Stimulated activated naive CD8-positive, alpha-beta T cell treated with anti-CD3 and anti-CD28 coated beads, Interleukin-15, amount 100 ng/mL, for 72 hours (primary cell): ENCODE results near the gene S100A9.
A peak's percentile ranks its signal among the peaks of the same experiment; 100 is the strongest.
"Not testable (repeated sequence)": the region's sequence is repeated elsewhere in the genome, so short reads cannot be mapped to it uniquely, and the experiment has no call there.

Experiments
- ATAC-seq: fragments of 150-1000 bp; cut with Tn5 transposase; 2 replicates; pipeline ENCODE4 v1.10.0; 2021; ENCODE audit warnings: mild to moderate bottlenecking, moderate library complexity
- DNase-seq, 2 donors: peaks; one replicate each; pipeline ENCODE4 v3.0.0; 2021 to 2022
- H3K27ac Mint-ChIP-seq, 2 donors: one replicate each; pipeline ENCODE4 v1.8.0; 2022; ENCODE audit warnings: mild to moderate bottlenecking in 2 of 2, mixed read lengths in 2 of 2, moderate library complexity in 2 of 2
- H3K27me3 Mint-ChIP-seq: one replicate; pipeline ENCODE4 v1.8.0; 2022; ENCODE audit warnings: mixed read lengths
- H3K4me1 Mint-ChIP-seq: one replicate; pipeline ENCODE4 v1.8.0; 2022; ENCODE audit warnings: mild to moderate bottlenecking, mixed read lengths
- H3K4me3 Mint-ChIP-seq, 2 donors: one replicate each; pipeline ENCODE4 v1.8.0; 2022; ENCODE audit warnings: mild to moderate bottlenecking in 2 of 2, mixed read lengths in 2 of 2, moderate library complexity in 1 of 2
- H3K9me3 Mint-ChIP-seq, 2 donors: one replicate each; pipeline ENCODE4 v1.8.0; 2022; ENCODE audit warnings: mixed read lengths in 2 of 2

The S100A9 gene

GRCh38 chr1:153340356-153340755, 17.3 kb upstream of the S100A9 start:
- H3K4me1 Mint-ChIP-seq = peaks cover 53% of the 10 kb centered on the region
- H3K27ac Mint-ChIP-seq = no peak overlapping the region
- H3K27me3 Mint-ChIP-seq = peaks cover 36% of the 10 kb centered on the region
- H3K9me3 Mint-ChIP-seq = peaks cover 0 to 10% of the 10 kb centered on the region in 2 donors
- ATAC-seq (no peak), DNase-seq (no peak)
- H3K4me3 Mint-ChIP-seq = no peak overlapping the region

DNA sequence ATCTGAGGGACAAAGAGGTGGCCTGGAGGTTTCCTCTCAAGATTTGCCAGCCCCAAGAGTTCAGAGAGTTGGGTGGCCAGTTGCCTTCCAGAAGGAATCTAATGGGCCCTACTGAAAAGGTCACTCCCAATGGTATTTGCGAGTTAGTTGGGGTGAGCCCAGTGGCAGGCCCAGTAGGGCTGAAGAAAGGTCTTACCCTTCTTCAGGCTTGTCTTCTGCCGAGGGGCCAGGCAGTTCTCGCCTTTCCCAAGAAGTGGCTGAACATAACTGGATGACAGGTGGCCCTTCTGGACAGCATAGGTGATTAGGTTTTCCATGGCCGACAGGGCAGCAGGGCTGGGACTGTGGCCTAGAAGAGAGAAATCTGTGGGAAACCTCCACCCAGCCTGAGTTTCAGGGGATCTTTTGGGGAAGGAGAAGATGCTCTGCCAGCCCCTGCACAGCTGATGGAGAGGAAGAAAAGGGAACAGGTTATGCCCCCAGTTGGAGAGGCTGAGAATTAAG, 16.2 kb upstream of the S100A9 start:
- Mint-ChIP-seq H3K9me3 (peaks cover 0 to 10% of the 10 kb centered on the region in 2 donors), H3K4me1 (peaks cover 64% of the 10 kb centered on the region)

DNA sequence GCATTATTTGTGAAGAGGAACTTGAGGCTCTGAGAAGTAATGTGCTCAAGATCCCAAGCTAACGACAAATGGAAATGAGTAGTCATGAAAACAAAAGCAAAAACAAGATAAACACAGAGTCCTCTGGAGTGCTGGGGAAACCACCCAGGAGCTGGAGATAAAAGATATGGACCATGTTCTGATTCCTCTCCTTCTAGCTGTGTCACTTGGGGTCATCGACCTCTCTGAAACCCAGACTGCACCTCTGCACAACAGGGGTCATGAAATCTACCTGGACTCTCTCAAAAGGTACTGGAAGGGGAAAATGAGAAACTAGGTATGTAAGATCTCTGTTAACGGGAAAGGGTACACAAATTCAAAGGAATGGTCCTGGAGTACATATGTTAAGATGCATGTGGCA, 15.5 kb upstream of the S100A9 start:
- no peak overlapping the region for H3K4me3 Mint-ChIP-seq
- H3K4me1 Mint-ChIP-seq = peaks cover 68% of the 10 kb centered on the region
- peaks cover 0 to 10% of the 10 kb centered on the region in 2 donors for H3K9me3 Mint-ChIP-seq
- ATAC-seq (no peak), DNase-seq (no peak)
- H3K27ac Mint-ChIP-seq = no peak overlapping the region
- peaks cover 49% of the 10 kb centered on the region for H3K27me3 Mint-ChIP-seq

More for the DNA sequence above, 16.2 kb upstream of the S100A9 start:
- H3K27me3 Mint-ChIP-seq = peaks cover 42% of the 10 kb centered on the region
- DNase-seq (no peak), ATAC-seq (no peak)
- no peak overlapping the region for H3K4me3 Mint-ChIP-seq
- no peak overlapping the region for H3K27ac Mint-ChIP-seq

- Mint-ChIP-seq H3K4me3 (peak overlapping the region; percentile 3 to 23), H3K27ac (peak overlapping the region in 1 of 2 donors; percentile 76), H3K4me1 (peaks cover 68% of the 10 kb centered on the region), H3K9me3 (peaks cover 0 to 9% of the 10 kb centered on the region in 2 donors), H3K27me3 (peaks cover 59% of the 10 kb centered on the region)
- no peak for ATAC-seq
- no peak for DNase-seq
These were observed 14.5 kb upstream of the S100A9 start for GRCh38 chr1:153343040-153343681.

DNA sequence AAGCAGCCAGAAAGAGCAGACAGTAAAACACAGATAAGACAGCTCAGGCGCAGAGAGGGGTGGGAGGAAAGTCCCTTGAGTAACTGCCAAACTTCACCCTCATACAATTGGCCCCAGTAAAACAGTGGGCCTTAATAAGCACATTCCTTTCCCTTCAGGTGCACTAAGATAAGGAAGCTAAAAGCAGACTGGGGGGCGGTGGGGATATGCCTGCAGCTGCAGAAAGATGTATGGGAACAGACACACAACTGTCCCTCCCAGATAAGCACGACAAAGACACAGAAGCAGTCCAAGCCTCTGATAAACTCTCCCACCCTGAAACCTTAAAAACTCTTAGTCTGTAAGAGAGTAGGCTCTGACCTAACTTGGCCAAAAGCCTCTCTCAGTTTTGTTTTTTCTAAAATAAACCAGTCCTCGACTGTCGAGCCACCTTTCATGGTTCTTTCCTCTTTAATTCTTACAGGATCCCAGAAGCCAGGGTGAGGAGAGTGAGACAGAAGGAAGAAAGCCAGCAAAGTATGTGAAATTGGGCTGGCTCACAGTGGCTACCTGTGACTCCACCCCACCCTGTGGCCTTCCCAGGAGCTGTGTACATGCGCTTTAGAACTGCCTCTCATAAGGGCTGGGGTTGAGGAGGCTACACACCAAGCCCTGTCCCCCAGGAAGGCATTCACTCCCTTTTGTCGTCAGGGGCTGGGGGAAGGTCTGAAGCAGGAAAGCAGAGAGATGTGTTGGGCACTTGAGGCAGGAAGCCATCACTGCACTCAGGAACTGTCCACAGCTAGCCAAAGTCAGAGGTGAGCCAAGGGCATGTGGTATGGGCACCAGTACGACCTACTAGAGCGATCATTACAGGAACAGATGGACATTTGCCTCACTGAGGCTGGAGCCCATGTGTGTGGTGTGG, 13.6 kb upstream of the S100A9 start:
- H3K9me3 Mint-ChIP-seq = no peaks in the 10 kb centered on the region
- DNase-seq (peak in 1 of 2 donors; percentile 6), ATAC-seq (no peak)
- peak overlapping the region in 1 of 2 donors; percentile 83 for H3K27ac Mint-ChIP-seq
- peak overlapping the region; percentile 23 to 42 for H3K4me3 Mint-ChIP-seq
- H3K27me3 Mint-ChIP-seq = peaks cover 68% of the 10 kb centered on the region
- peaks cover 66% of the 10 kb centered on the region for H3K4me1 Mint-ChIP-seq

DNA sequence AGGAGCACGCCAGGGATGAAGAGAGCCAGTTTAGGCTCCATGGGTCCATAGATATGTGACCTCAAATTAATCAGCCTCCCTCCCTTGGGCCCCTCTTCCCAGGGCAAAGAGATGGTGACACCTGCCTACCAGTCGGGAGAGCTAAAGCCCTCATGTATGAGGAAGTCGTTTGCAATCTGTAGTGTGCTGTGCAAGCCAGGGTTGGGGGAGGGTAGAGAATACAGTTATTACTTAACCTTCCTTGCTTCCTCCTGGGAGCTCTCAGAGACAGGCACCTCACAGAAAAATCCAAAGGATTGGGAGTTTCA, 13.0 kb upstream of the S100A9 start:
- ATAC-seq = no peak
- peak in 1 of 2 donors; percentile 2 for DNase-seq
- no peaks in the 10 kb centered on the region for H3K9me3 Mint-ChIP-seq
- no peak overlapping the region for H3K27ac Mint-ChIP-seq
- peaks cover 74% of the 10 kb centered on the region for H3K27me3 Mint-ChIP-seq
- peak overlapping the region in 1 of 2 donors; percentile 42 for H3K4me3 Mint-ChIP-seq
- H3K4me1 Mint-ChIP-seq = peaks cover 60% of the 10 kb centered on the region

DNA sequence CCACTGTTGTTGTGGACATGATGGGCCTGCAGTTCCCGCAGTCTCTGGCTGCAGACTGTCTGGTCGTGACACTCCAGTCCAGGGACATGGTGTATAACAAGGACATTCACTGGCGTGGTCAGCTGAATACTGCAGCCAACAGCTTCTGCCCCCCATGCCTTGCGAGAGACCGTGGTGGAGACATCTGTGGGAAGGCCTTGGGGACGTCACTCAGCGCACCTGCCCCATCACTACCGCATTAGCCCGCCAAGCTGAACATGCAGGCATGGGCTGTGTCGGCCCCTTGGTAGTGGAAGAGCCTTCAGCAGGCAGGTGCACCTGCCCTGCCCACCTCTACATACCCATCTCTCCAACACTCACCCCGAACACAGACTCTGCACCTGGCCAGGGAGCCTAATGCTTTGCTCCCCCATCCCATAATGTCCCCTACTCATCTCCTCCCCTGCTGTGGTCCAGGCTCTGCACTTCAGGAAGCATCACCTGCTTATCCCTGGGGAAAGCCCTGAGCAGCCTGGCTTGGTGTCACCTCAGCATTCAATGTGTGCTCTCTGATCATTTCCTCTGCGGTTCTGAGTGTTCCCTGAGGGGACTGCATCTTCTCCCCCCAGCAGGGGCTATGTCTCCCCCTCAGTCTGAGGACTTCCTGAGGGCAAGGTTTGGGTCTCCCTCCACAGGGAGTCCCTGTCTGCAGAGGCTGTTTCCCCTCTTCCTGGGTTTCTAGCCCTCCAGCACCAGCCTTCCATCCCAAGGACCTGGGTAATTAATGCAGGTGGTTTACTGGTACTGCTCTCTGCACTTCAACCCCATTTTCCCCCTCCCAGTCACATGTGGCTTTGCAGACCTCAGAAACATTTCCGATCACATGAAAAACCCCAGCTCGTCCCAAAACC, 12.2 kb upstream of the S100A9 start:
- Mint-ChIP-seq H3K27me3 (peaks cover 79% of the 10 kb centered on the region), H3K9me3 (no peaks in the 10 kb centered on the region), H3K4me1 (peaks cover 52% of the 10 kb centered on the region), H3K4me3 (peak overlapping the region; percentile 45 to 52), H3K27ac (no peak overlapping the region)
- peak in 1 of 2 donors; percentile 30 for DNase-seq
- ATAC-seq = peak; percentile 82

DNA sequence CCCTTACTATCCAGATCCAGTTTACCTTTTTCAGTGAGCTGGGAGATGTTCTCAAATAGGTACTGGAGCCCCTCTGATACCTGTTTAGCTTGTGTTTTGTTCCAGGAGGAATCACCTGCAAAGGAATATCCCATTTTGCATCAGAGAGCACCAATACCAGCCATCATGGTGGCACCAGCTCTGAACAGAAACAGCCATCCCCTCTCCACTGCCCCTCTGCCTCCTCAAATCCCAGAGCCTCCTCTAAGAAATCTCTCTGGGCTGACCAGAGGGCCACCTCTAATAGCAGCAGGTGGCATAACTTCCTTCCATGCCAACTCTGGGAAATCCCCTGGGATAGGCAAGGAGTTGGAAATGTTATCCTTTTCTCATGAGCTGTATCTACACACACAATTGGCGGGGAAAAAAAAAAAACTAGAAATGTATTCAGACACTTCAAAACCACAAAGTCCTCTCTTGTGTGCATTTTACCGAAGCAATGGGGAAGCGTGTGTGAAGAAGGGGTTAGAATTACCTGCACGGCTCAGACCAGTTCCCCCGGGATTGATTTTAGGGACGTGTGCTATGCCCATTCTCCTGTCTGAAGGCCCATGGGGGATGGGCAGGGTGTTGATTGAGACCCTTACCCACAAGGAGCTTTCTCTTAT, 11.5 kb upstream of the S100A9 start:
- H3K9me3 Mint-ChIP-seq = no peaks in the 10 kb centered on the region
- no peak overlapping the region for H3K27ac Mint-ChIP-seq
- H3K4me1 Mint-ChIP-seq = peaks cover 44% of the 10 kb centered on the region
- ATAC-seq = peak; percentile 42
- peaks cover 79% of the 10 kb centered on the region for H3K27me3 Mint-ChIP-seq
- DNase-seq = peak in 1 of 2 donors; percentile 9
- H3K4me3 Mint-ChIP-seq = peak overlapping the region; percentile 45 to 52

DNA sequence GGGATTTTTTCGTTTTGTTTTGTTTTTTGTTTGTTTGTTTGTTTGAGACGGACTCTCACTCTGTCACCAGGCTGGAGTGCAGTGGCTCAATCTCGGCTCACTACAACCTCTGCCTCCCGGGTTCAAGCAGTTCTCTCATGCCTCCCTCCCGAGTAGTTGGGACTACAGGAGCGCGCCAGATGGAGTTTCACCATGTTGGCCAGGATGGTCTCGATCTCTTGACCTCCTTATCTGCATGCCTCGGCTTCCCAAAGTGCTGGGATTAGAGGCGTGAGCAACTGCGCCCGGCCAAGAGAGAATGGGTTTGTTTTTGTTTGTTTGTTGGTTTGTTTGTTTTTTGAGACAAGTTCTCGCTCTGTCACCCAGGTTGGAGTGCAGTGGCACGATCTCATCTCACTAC, 10.6 kb upstream of the S100A9 start:
- not testable (repeated sequence) for ATAC-seq, H3K27ac Mint-ChIP-seq
- peaks cover 74% of the 10 kb centered on the region for H3K27me3 Mint-ChIP-seq

DNA sequence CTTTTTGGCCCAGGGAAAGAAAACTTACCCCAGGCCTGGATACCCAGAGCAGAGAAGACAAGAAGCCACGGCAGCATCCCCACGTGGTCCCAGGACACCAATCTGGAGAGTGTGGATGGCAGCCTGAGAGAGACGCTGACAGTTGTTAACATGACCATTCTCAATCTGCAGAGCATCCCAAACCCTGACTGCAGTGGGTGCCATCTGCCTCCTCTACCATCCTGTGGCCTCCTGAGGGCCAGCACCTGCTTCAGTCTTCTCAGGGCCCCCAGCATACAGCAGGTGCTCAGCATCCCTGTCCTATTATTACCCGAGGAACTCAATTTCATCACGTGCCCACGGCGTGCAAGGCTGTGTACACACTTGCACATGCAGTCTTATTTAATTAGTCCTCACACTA, 9.8 kb upstream of the S100A9 start:
- DNase-seq = peak in 1 of 2 donors; percentile 6
- no peak overlapping the region for H3K4me3 Mint-ChIP-seq
- no peak for ATAC-seq
- H3K27ac Mint-ChIP-seq = no peak overlapping the region
- H3K4me1 Mint-ChIP-seq = peaks cover 39% of the 10 kb centered on the region
- peaks cover 66% of the 10 kb centered on the region for H3K27me3 Mint-ChIP-seq
- no peaks in the 10 kb centered on the region for H3K9me3 Mint-ChIP-seq

More for the DNA sequence above, 10.6 kb upstream of the S100A9 start:
- not testable (repeated sequence) for H3K9me3 Mint-ChIP-seq, H3K4me3 Mint-ChIP-seq
- H3K4me1 Mint-ChIP-seq = peaks cover 44% of the 10 kb centered on the region
- peak in 1 of 2 donors; percentile 7 for DNase-seq

GRCh38 chr1:153348511-153349362, 8.9 kb upstream of the S100A9 start, which contains the start of gene PGLYRP4:
Gene PGLYRP4, minus strand, starts transcription at chr1:153348841. Its CDS starts 909 bp downstream, at chr1:153347932.
- no peak for ATAC-seq
- Mint-ChIP-seq H3K9me3 (no peaks in the 10 kb centered on the region), H3K4me3 (no peak within 1 kb of the TSS), H3K27ac (peak within 1 kb of the TSS; percentile 49 to 59), H3K4me1 (peaks cover 32% of the 10 kb centered on the region), H3K27me3 (peaks cover 57% of the 10 kb centered on the region)
- DNase-seq = peak in 1 of 2 donors; percentile 1

DNA sequence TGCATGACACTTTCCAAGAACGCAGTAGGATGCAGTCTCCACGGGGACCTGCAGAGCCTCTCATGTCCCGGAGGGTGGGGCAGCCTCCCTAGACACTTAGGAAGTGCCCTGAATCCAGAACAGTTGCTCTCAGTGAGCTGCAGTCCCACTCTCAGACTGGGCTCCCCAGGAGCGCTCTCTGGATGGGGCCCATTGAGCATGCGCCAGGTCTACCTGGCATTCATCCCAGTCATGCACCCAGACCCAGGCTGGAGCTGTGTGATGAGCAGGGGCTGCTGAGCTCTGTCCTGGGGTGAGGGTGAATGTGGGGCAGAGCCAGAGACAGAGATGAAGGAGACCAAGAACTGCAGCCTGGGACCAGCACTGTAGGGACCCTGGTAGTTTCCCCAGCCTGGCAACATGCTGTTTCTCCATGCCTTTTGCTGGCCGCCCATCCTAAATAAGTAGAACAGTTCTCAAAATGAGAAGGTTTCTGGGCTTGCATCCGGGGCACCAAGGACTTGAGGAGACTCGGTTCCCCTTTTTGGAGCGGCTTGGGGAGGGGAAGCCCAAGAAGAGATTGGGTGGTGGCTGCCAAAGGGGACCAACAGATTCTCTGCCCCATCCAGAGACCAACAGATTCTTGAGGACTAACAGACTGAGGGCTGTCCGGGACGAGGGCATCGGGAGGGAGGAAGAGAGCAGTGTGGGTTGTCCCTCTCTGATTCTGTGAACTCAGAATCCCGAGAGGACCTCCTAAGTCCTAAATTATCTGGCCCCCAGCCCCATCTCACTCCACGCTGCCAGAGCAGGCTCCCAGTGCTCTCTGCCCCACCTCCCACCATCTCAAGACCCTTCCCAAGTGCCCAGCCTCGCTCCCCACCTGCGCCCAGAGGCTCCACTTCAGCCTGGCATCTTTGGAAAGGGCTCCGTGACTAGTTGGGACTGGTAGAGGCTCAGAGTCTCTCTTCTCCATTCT, 8.0 kb upstream of the S100A9 start:
- DNase-seq (peak in 1 of 2 donors; percentile 6), ATAC-seq (no peak)
- Mint-ChIP-seq H3K9me3 (no peaks in the 10 kb centered on the region), H3K4me3 (no peak overlapping the region), H3K27me3 (peaks cover 48% of the 10 kb centered on the region), H3K4me1 (peaks cover 23% of the 10 kb centered on the region), H3K27ac (peak overlapping the region; percentile 59 to 64)

DNA sequence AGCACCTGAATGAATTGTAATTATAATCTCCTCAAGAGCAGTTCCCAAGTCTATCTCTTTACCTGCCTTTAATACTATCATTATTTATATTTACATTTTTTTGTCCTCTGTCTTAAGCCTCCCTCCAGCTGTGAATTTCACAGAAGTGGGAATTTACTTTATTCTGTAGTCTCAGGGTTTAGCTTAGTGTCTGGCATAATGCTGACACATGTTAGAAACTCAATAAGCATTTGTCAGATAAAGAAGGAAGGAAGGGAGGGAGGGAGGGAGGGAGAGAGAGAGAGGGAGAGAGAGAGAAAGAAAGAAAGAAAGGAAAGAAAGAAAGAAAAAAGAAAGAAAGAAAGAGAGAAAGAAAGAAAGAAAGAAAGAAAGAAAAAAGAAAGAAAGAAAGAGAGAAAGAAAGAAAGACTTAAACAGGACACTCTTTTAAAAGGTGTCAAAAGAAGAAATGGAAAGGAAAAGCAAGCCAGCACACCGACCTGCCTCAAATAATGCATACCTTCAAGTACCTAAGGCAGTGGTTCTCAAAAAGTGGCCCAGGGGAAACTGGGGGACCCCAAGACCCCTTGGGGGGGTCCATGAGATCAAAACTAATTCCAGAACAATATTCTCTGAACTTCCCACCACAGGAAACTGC, 7.2 kb upstream of the S100A9 start:
- Mint-ChIP-seq H3K27me3 (peaks cover 42% of the 10 kb centered on the region), H3K9me3 (no peaks in the 10 kb centered on the region), H3K4me3 (no peak overlapping the region), H3K27ac (peak overlapping the region in 1 of 2 donors; percentile 64), H3K4me1 (peaks cover 15% of the 10 kb centered on the region)
- ATAC-seq (no peak), DNase-seq (peak in 1 of 2 donors; percentile 5)
